IPS DF 4.7 (cell line): ENCODE measurements around the gene ERH.
"Not testable (repeated sequence)": the region's sequence is repeated elsewhere in the genome, so short reads cannot be mapped to it uniquely, and the experiment has no call there.

Experiments used
- DNase-seq: peaks from one replicate; pipeline ENCODE4 v3.0.0-alpha.2; 2013; ENCODE audit warnings: low spot score; ENCODE audit errors: extremely low read depth

Gene ERH

DNA sequence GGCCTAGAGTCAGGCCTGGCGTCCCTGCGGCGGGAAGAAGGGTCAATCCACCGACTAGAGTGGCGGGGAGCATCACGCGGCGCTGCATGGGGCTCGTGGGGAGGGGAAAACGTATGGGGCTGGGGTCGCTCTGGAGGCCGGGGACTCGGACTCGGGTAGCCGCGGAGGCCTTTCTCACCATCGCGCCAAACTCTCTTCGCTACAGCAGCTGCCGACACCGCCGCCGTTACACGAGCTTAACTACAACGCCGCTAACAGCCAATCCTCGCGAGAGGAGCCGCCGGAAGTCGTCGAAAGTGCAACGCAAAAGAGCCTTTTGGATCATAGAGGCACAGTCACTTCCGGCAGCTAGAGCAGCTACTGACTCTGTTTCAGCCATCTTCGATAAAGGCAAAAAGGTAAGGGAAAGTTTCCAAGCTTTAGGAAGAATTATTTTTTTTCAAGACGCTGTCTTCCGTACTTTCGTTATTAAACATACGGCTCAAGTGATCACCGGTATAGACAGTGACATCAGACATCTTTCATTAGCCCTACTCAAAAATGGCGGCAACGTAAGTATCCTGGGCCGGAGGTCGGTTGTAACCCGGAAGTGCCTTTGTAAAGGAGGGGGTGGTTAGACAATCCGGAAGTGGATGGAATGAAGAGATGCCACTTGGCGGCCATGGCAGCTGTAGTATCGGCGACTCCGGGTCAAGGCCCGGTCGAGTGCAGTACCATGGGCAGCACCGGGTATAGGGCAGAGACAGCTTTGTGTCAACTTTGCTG is at the start of gene ERH, which contains the start of gene SLC39A9:
TSS of gene ERH (minus strand) at position 247 of the 765 bp plus-strand sequence. CDS start at position 181, 66 bp downstream.
TSS of gene SLC39A9 (plus strand) at position 640 of the 765 bp plus-strand sequence. CDS start 678 bp downstream, outside the sequence.
- peak; percentile 92 for DNase-seq

DNA sequence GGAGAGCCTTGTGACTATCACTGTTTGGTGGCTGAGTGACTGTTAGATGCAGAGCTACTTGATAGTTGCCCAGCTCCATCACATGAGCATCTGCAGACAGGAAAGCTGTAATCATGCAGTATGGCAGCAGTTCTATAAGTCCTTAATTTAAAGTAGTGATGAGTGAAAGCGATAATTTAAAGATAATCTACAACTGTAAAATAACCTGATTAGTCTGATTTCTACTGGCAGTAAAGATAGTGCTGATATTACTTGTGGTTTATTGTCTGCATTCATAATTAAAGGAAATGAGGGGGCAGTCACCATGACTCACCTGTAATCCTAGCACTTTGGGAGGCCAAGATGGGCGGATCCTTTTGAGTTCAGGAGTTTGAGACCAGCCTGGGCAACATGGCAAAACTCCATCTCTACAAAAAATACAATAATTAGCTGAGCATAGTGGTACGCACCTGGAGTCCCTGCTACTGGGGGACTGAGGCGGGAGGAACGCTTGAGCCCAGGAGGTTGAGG is 45.3 kb upstream of the ERH start:
- DNase-seq, result no peak

GRCh38 chr14:69441948-69442347 is 43.8 kb upstream of the ERH start:
- DNase-seq, result no peak

- DNase-seq, result no peak
These were observed 41.6 kb upstream of the ERH start for GRCh38 chr14:69439521-69440270.

DNA sequence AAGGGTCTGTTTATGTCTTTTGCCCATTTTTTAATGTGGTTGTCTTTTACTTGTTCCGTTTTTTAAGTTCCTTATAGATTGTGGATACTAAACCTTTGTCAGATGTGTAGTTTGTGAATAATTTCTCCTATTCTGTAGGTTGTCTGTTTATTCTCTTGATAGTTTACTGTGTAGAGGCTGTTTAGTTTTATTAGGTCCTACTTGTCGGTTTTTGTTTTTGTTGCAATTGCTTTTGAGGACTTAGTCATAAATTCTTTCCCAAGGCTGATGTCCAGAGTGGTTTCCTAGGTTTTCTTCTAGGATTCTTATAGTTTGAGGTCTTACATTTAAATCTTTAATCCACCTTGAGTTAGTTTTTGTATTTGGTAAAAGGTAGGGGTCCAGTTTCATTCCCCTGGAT is 34.3 kb upstream of the ERH start:
- DNase-seq, result no peak

DNA sequence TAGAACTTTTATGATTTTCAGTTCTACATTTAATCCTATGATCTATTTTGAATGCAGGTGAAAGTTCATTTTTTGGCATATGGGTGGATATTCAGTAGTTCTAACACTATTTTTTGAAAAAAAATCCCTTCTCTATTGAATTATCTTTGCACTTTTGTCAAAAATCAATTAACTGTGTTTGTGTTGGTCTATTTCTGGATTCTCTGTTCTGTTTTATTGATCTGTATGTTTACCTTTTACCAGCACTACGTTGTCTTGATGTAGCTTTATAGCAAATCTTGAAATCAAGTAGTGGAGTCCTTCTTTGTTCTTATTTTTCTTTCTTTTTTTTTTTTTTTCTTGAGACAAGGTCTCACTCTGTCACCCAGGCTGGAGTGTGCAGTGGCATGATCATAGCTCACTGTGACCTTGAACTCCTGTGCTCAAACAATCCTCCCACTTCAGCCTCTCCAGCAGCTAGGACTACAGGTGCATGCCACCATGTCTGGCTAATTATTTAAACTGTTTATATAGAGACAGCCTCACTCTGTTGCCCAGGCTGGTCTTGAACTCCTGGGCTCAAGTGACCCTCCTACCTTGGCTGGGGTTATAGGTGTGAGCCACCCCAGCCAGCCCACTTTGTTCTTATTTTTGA is 32.3 kb upstream of the ERH start:
- DNase-seq, result no peak

DNA sequence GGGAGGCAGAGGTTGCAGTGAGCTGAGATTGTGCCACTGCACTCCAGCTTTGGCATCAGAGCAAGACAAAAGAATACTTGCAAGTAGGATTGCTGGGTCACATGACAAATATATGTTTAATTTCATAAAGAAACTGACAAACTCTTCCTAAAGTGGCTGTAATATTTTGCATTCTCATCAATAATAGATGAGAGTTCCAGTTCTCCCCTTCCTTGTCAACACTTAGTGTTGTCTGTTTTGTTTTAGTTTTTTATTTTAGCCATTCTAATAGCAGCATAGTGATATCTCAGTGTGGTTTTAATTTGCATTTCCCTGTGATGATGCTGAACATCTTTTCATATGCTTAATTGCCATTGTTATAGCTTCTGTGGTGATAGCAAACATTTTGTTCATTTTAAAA is 31.5 kb upstream of the ERH start:
- no peak for DNase-seq

- no peak for DNase-seq
These were observed 30.3 kb upstream of the ERH start for GRCh38 chr14:69428289-69428998.

GRCh38 chr14:69427596-69427995 is 29.5 kb upstream of the ERH start:
- no peak for DNase-seq

GRCh38 chr14:69424149-69424923 is 26.2 kb upstream of the ERH start:
- DNase-seq, result no peak

- DNase-seq, result no peak
These were observed 25.2 kb upstream of the ERH start for GRCh38 chr14:69423279-69423678.

- not testable (repeated sequence) for DNase-seq
These were observed 18.0 kb upstream of the ERH start for GRCh38 chr14:69416087-69416486.

DNA sequence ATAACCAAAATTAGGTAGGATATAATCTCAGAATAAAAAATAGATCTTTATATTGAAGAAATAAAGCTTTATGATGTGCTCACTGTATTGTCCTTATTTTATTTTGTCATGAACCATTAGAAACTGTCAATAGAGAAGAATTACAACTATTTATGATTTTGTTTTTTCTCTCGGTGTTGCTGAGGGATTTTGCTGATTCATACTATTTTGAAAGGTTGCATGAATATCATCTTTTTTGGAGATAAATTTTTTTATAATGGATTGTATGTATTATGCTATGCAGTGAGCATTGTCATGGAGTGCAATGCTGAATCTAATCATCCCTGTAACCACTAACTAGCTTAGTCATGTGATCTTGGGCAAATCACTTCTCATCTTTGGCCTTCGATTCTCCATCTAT is 15.4 kb upstream of the ERH start:
- no peak for DNase-seq

DNA sequence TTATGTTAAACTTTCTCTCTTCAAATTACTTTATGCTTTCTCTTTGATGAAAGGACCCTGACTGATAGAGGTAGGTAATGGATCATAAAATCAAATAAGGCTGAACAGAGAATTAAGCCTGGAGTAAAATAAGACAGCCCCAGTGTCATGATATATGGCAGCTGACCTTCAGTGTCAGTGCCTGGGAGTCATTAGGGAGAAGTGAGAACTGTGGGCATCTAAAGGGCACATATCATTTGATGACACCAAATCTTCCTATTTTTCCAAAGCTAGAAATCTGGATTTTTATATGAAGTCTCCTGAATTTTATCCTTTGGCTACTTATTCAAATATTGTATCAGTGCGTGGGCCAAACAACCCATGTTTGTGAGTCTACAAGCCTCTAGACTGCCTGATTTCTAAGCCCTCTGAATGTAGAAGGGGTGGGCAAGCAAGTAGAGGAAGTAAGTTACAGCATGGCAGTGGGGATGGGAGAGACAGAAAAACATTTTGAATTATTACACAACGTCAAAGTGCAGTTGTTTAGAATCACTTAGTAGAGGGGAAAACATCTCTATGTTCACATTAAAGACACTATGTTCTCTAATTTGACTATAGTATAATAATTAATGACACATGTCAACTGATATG is 10.3 kb upstream of the ERH start:
- no peak for DNase-seq

DNA sequence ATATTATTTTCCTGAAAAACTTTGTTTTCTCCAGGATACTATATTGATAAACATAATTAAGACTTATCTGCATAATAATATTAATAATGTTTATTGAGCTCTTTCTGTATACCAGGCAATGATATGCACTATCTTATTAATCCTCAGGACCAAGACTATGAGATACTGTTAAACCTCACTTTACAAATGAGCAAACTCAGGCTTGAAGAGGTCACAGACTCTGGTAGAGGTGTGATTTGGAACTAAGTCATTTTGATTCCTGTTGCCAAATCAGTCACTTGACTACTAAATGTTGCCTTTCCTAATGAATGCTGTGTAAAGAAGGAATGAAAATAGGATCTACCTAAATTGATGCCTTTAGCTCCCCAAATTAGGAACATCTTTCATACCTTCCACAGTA is 7.7 kb upstream of the ERH start:
- no peak for DNase-seq

DNA sequence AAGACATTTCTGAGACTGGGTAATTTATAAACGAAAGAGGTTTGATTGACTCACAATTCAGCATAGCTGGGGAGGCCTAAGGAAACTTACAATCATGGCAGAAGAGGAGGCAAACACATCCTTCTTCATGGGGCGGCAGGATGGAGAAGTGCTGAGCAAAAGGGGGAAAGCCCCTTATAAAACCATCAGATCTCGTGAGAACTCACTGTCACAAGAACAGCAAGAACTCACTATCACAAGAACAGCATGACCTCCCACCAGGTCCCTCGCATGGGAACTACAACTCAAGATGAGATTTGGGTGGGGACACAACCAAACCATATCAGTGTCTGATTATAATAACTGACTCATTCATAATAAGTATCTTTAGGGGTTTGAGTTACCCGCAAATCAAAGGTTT is 6.8 kb upstream of the ERH start:
- DNase-seq, result no peak

DNA sequence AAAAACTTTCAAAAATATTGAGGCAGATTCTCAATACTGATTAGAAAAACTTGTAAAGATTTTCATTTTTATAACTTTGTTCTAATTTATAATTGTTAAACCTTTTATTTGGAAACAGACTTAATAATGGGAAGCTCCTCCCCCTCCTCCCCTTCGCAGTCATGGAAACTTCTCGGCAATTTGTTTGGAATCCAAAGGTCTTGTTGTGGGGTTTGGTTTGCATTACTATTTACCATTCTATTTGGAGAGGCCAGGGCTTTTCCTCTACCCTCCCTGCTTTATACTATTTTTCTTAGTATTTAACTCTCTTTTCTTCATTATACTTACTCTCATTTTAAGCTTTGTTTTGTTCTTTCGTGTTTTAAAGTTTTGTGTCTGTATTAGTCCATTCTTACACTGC is 6.4 kb upstream of the ERH start:
- no peak for DNase-seq

DNA sequence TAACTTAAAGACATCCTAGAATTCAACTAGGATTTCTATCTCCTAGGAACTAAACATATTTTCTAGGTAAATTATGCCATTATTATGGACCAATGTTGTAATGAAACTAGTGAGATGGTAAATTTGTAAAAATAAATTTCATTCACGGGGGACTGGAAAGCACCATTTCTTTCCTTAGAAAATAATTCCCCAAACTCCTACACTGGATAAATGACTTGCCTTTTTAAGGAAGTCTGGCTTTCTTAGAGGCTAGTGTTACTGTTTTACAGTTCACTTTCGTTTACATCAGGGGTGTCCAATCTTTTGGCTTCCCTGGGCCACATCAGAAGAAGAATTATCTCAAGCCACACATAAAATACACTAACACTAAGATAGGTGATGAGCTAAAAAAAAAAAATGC is 3.7 kb upstream of the ERH start:
- no peak for DNase-seq

DNA sequence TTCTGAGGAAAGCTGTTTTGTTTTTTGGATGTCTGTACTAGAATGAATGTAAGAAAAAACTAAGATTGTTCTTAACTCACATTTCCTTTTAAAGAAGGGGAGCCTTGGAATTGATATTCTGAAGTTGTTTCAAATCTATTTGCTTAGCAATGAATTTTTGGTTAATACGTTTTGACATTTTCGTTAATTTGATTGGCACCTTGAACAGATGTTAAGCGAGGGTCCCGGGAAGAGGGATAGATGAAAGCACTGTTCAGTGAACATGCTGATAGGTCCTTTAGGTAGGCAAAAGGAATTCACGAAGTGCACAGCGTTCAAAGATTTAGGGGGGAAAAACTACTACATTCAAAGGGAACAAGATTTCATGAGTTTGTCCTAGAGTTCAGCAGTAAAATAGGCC is 2.1 kb upstream of the ERH start:
- no peak for DNase-seq

GRCh38 chr14:69399750-69400149 is 1.7 kb upstream of the ERH start:
- no peak for DNase-seq
